Lung (tissue), 12 donors: ENCODE data around the gene MPIG6B. TPM values are rescaled to one million over a fixed set of nuclear protein-coding genes. Genes with fewer than 3 reads are reported as not detected.

Source experiments
- ATAC-seq: fragments of 200-7000 bp; cut with Tn5 transposase; one replicate; pipeline ENCODE4 v1.9.1; 2020; ENCODE audit warnings: moderate number of reproducible peaks; ENCODE audit not compliant: insufficient read depth, low FRiP score
- DNase-seq, 3 donors: peaks; one replicate each; pipeline ENCODE4 v3.0.0-alpha.2; 2013 to 2017
- H3K27ac ChIP-seq, 2 donors: one replicate each; pipeline ENCODE4 v1.5.1; 2013; ENCODE audit warnings: mild to moderate bottlenecking in 2 of 2, moderate library complexity in 2 of 2, control low read depth in 1 of 2, inconsistent platforms in 1 of 2, low read depth in 1 of 2, low read length in 1 of 2
- H3K27me3 ChIP-seq, 3 donors: one replicate each; pipeline ENCODE4 v1.5.1; 2013; ENCODE audit warnings: low read length in 2 of 3; ENCODE audit not compliant: control insufficient read depth in 3 of 3, insufficient read depth in 3 of 3
- H3K36me3 ChIP-seq, 4 donors: one replicate each; pipeline ENCODE4 v1.5.1; 2013; ENCODE audit warnings: low read length in 4 of 4, mild to moderate bottlenecking in 1 of 4, moderate library complexity in 1 of 4; ENCODE audit not compliant: control insufficient read depth in 4 of 4, insufficient read depth in 4 of 4
- H3K4me1 ChIP-seq, 5 donors: one replicate each; pipeline ENCODE4 v1.5.1; 2013; ENCODE audit warnings: low read length in 5 of 5, mild to moderate bottlenecking in 2 of 5, moderate library complexity in 1 of 5; ENCODE audit not compliant: control insufficient read depth in 5 of 5, insufficient read depth in 5 of 5
- H3K4me3 ChIP-seq: one replicate; pipeline ENCODE4 v1.5.1; 2013; ENCODE audit warnings: mild to moderate bottlenecking, control low read depth, moderate library complexity
- H3K9ac ChIP-seq, 2 donors: one replicate each; pipeline ENCODE4 v1.5.1; 2013; ENCODE audit warnings: low read length in 2 of 2, control low read depth in 1 of 2; ENCODE audit not compliant: insufficient read depth in 1 of 2
- H3K9me3 ChIP-seq, 4 donors: one replicate each; pipeline ENCODE4 v1.5.1; 2013; ENCODE audit warnings: low read length in 3 of 4, mild to moderate bottlenecking in 1 of 4, moderate library complexity in 1 of 4; ENCODE audit not compliant: control insufficient read depth in 4 of 4, insufficient read depth in 3 of 4
- CTCF ChIP-seq: IDR thresholded peaks from 2 replicates; pipeline ENCODE4 v1.5.1; 2012; ENCODE audit warnings: mild to moderate bottlenecking; ENCODE audit errors: control extremely low read depth, extremely low read depth
- WGBS, 2 donors: extraction: QIAGEN DNeasy Blood & Tissue Kit; methylation state at CpG; one replicate each; pipeline ENCODE4 v1.1.7; 2013; 5-methylcytosine and 5-hydroxymethylcytosine counted together
- polyA plus RNA-seq, 2 donors: library from polyadenylated mRNA; stranded (reverse); fragments of 200-250 nt; gene quantifications; one replicate each; pipeline ENCODE4 v1.2.1, GENCODE V29; 2013
- total RNA-seq, 2 donors: library from RNA; depleted of rRNA in 1 of 2; stranded (reverse); fragments of >200 nt in 1 of 2; gene quantifications; one replicate each; pipeline ENCODE4 v1.2.1, GENCODE V29; 2014 to 2021
- donor health status: control.
- donor health status: control.
- donor health status: Bipolar disorder and iron deficiency.
- donor health status: healthy.
- donor health status: DM: yes; HTN: yes; CAD: no.

Gene MPIG6B
- total and polyA plus RNA-seq, 4 donors, result 0.45 to 2.3 (median 0.86) TPM

GRCh38 chr6:31701666-31702404 lies 21.3 kb upstream of the MPIG6B start:
- Histone ChIP-seq H3K9ac (peak overlapping the region; percentile 88 to 99), H3K27me3 (no peaks in the 10 kb centered on the region), H3K9me3 (no peaks in the 10 kb centered on the region), H3K27ac (peak overlapping the region; percentile 28 to 98), H3K4me1 (peaks cover 7 to 15% (median 11%) of the 10 kb centered on the region in 5 donors), H3K4me3 (peak overlapping the region; percentile 69), H3K36me3 (peaks cover 0 to 14% (median 9%) of the 10 kb centered on the region in 4 donors)
- DNase-seq, result peak in 2 of 3 donors; percentile 40 to 57
- no peak for ATAC-seq
- TF ChIP-seq CTCF, result no peak
- 27 to 40% methylated on average over 7 of the region's 7 CpGs for WGBS, 2 donors

GRCh38 chr6:31702405-31702818 lies 20.8 kb upstream of the MPIG6B start:
- H3K27ac ChIP-seq, result peak overlapping the region; percentile 97 to 98
- 1% methylated on average over 10 of the region's 10 CpGs for WGBS, 2 donors
- H3K27me3 ChIP-seq, result no peaks in the 10 kb centered on the region
- ATAC-seq (no peak), DNase-seq (no peak)
- H3K4me3 ChIP-seq, result peak overlapping the region; percentile 69
- peak overlapping the region; percentile 88 to 99 for H3K9ac ChIP-seq
- peaks cover 7 to 14% (median 10%) of the 10 kb centered on the region in 5 donors for H3K4me1 ChIP-seq
- peaks cover 0 to 14% (median 8%) of the 10 kb centered on the region in 4 donors for H3K36me3 ChIP-seq
- no peak for TF ChIP-seq CTCF
- H3K9me3 ChIP-seq, result no peaks in the 10 kb centered on the region

- H3K36me3 ChIP-seq, result peaks cover 0 to 12% (median 6%) of the 10 kb centered on the region in 4 donors
- TF ChIP-seq CTCF, result peak; percentile 9
- H3K27me3 ChIP-seq, result no peaks in the 10 kb centered on the region
- H3K4me1 ChIP-seq, result peaks cover 6 to 14% (median 10%) of the 10 kb centered on the region in 5 donors
- ATAC-seq (peak; percentile 98), DNase-seq (peak; percentile 99 to 100 (median 99))
- peak within 1 kb of the TSS; percentile 88 to 99 for H3K9ac ChIP-seq
- WGBS, 2 donors, result 1% methylated on average over 54 of the region's 54 CpGs
- H3K9me3 ChIP-seq, result no peaks in the 10 kb centered on the region
- H3K27ac ChIP-seq, result peak within 1 kb of the TSS; percentile 97 to 98
- peak within 1 kb of the TSS; percentile 69 for H3K4me3 ChIP-seq
Measured at GRCh38 chr6:31702819-31703716, 20.1 kb upstream of the MPIG6B start, which contains the start of gene ABHD16A. Gene ABHD16A (minus strand): TSS chr6:31703324. CDS start chr6:31703281, 43 bp downstream.
